Kidney epithelial cell (primary cell): ENCODE measurements around the gene C19orf33. TPM values are rescaled to one million over a fixed set of nuclear protein-coding genes. Genes with fewer than 3 reads are reported as not detected.

ENCODE experiments used
- DNase-seq: peaks from one replicate; pipeline ENCODE4 v3.0.0-alpha.2; 2010; ENCODE audit warnings: low read depth
- H3K27me3 ChIP-seq: 2 replicates; pipeline ENCODE4 v1.6.0; 2011; ENCODE audit warnings: low read length; ENCODE audit not compliant: control insufficient read depth, insufficient read depth
- H3K36me3 ChIP-seq: 2 replicates; pipeline ENCODE4 v1.5.1; 2011; ENCODE audit warnings: low read length; ENCODE audit not compliant: control insufficient read depth, insufficient read depth
- H3K4me3 ChIP-seq: 2 replicates; pipeline ENCODE4 v1.5.1; 2011; ENCODE audit warnings: low read depth, mild to moderate bottlenecking, control low read depth, low read length
- CTCF ChIP-seq: IDR thresholded peaks from 2 replicates; pipeline ENCODE4 v1.5.1; 2011; ENCODE audit warnings: mild to moderate bottlenecking, moderate library complexity, low read length, control low read depth, inconsistent platforms; ENCODE audit not compliant: insufficient read depth, poor library complexity, severe bottlenecking
- total RNA-seq: library from RNA; depleted of rRNA; stranded (reverse); fragments of >200 nt; gene quantifications from 2 replicates; pipeline ENCODE4 v1.2.3, GENCODE V29; 2015

C19orf33 gene
- total RNA-seq, 1 donor from 2014 or later = 300 TPM

DNA sequence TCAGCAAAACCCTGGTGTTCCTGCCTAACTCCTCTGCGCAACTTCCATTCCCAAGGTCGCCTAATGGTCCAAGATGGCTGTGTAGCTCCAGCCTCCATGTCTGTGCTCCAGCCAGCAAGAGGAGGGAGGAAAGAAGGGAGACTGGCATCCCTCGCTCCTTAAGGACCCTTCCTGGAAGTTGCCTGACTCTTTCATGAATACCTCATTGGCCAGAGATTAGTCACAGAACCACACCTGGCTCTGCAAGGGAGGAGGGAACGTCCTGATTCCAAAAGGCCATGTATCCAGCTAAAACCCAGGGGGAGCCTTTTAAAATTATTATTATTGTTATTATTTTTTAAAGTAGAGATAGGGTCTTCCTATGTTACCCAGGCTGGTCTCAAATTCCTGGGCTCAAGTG lies 20.4 kb downstream of the C19orf33 start:
- H3K36me3 ChIP-seq = peaks cover 2% of the 10 kb centered on the region
- DNase-seq = no peak

GRCh38 chr19:38326591-38326990 lies 22.5 kb downstream of the C19orf33 start:
- Histone ChIP-seq H3K4me3 (no peak overlapping the region), H3K36me3 (peaks cover 2% of the 10 kb centered on the region), H3K27me3 (no peaks in the 10 kb centered on the region)
- no peak for DNase-seq
- TF ChIP-seq CTCF = no peak

More for the DNA sequence above, 20.4 kb downstream of the C19orf33 start:
- TF ChIP-seq CTCF = no peak
- H3K4me3 ChIP-seq = no peak overlapping the region
- no peaks in the 10 kb centered on the region for H3K27me3 ChIP-seq

GRCh38 chr19:38329651-38330050 lies 25.6 kb downstream of the C19orf33 start:
- Histone ChIP-seq H3K27me3 (no peaks in the 10 kb centered on the region), H3K4me3 (no peak overlapping the region), H3K36me3 (peaks cover 2% of the 10 kb centered on the region)
- TF ChIP-seq CTCF = no peak
- DNase-seq = no peak

- Histone ChIP-seq H3K27me3 (no peaks in the 10 kb centered on the region), H3K4me3 (no peak overlapping the region), H3K36me3 (peaks cover 2% of the 10 kb centered on the region)
- no peak for TF ChIP-seq CTCF
- DNase-seq = no peak
Measured at GRCh38 chr19:38331728-38332127, 27.7 kb downstream of the C19orf33 start.

GRCh38 chr19:38333245-38333644 lies 29.2 kb downstream of the C19orf33 start:
- H3K36me3 ChIP-seq = no peaks in the 10 kb centered on the region
- DNase-seq = no peak
- no peak overlapping the region for H3K4me3 ChIP-seq
- no peaks in the 10 kb centered on the region for H3K27me3 ChIP-seq
- no peak for TF ChIP-seq CTCF

DNA sequence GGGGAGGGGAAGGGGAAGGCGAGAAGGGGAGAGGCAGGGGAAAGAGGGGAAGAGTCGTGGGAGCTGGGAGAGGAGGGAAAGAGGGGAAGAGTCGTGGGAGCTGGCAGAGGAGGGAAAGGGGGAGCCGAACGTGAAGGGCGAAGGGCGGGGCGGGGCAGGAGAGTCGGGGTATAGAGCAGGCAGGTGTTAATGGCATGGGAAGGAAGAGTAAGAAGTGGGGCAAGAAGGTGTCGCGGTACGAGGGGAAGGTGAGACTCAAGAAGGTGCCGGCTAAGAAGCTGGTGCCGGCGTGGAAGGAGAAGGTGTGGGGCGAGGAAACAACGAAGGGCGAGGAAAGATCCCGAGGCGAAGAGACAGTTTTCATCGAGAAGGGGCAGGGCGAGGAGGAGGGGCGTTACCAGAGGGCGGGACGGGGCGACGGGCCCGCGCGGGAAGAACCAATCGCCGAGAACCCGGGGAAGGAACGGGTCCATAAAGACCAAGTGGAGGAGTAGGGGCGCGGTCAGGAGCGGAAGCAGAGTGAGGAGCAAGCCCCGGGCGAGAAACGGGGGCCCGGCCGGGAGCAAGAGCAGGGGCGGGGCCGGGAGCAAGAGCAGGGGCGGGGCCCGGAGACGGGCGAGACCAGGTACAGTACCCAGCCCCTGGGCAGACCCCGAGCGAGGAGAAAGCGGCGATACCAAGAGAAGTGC lies 32.0 kb downstream of the C19orf33 start:
- Histone ChIP-seq H3K27me3 (no peaks in the 10 kb centered on the region), H3K36me3 (no peaks in the 10 kb centered on the region), H3K4me3 (peak overlapping the region; percentile 84)
- no peak for TF ChIP-seq CTCF
- DNase-seq = peak; percentile 73
